H1 (cell line): ENCODE measurements around the gene AADAC. TPM values are rescaled to one million over a fixed set of nuclear protein-coding genes. Genes with fewer than 3 reads are reported as not detected.

Source experiments
- ASH2L ChIP-seq: fragments of 200-600, 300-600 bp; sonication (generic); IDR thresholded peaks from one replicate; pipeline ENCODE4 v1.7.1; 2017; ENCODE audit warnings: low read length
- KDM4A ChIP-seq: IDR thresholded peaks from one replicate; pipeline ENCODE4 v1.7.1; 2012; ENCODE audit warnings: low read depth, mild to moderate bottlenecking, moderate library complexity, low read length, inconsistent platforms; ENCODE audit not compliant: severe bottlenecking
- MAX ChIP-seq: IDR thresholded peaks from 2 replicates; pipeline ENCODE4 v1.6.1; 2012; ENCODE audit warnings: inconsistent platforms
- SIRT6 ChIP-seq: IDR thresholded peaks from one replicate; pipeline ENCODE4 v1.7.1; 2012; ENCODE audit warnings: low read length, inconsistent platforms
- ZNF274 ChIP-seq: IDR thresholded peaks from 2 replicates; pipeline ENCODE4 v1.7.0; 2012; ENCODE audit warnings: low read length, borderline replicate concordance; ENCODE audit errors: extremely low read depth
- polyA plus RNA-seq, 7 experiments: library from polyadenylated mRNA; depleted of rRNA in 3 of 7; stranded (reverse) in 5 of 7; unstranded in 2 of 7; fragments of >200 nt in 5 of 7; fragments of 200-250 nt in 2 of 7; gene quantifications; 1 replicate in 5 of 7; 2 replicates in 1 of 7; 4 replicates in 1 of 7; pipeline versions ENCODE4 v1.2.1 to v1.2.3, GENCODE V29; 2011 to 2013; ENCODE audit warnings: missing spikeins in 2 of 7, mixed read lengths in 2 of 7
- total RNA-seq: library from RNA; stranded (reverse); fragmentation: NEBNext Ultra II Directional; extraction: Animal tissue kit (Norgen Biotek cat#: 25700); gene quantifications from 2 replicates; pipeline ENCODE4 v1.2.1, GENCODE V29; 2021

AADAC gene
- total and polyA plus RNA-seq, 2 of the 8 experiments (the other 6 are each of a cell fraction or from before 2014, with no cell fraction given): not detected

- no peak for TF ChIP-seq ASH2L
- TF ChIP-seq SIRT6: no peak
- TF ChIP-seq KDM4A: no peak
- no peak for TF ChIP-seq MAX
- TF ChIP-seq ZNF274: no peak
Observed at GRCh38 chr3:151774235-151774634, 39.7 kb upstream of the AADAC start (continued).
